H9 (cell line): Measurements from ENCODE around the gene UBASH3A. TPM values are rescaled to one million over a fixed set of nuclear protein-coding genes. Genes with fewer than 3 reads are reported as not detected.

Experiments
- DNase-seq: peaks from one replicate; pipeline ENCODE4 v3.0.0-alpha.2; 2017
- H2AFZ ChIP-seq: one replicate; pipeline ENCODE4 v1.6.1; 2013; ENCODE audit warnings: mild to moderate bottlenecking, low read length, control low read depth, moderate library complexity
- H2AK5ac ChIP-seq: 2 replicates; pipeline ENCODE4 v1.6.1; 2013; ENCODE audit warnings: low read length, control low read depth, mixed read lengths; ENCODE audit not compliant: insufficient read length
- H2BK120ac ChIP-seq: one replicate; pipeline ENCODE4 v1.6.1; 2013; ENCODE audit warnings: low read depth, mild to moderate bottlenecking, low read length, control low read depth, inconsistent platforms; ENCODE audit not compliant: poor library complexity, severe bottlenecking
- H2BK12ac ChIP-seq: 2 replicates; pipeline ENCODE4 v1.6.1; 2013; ENCODE audit warnings: low read length, control low read depth, mixed read lengths, low read depth; ENCODE audit not compliant: insufficient read length
- H2BK15ac ChIP-seq: 2 replicates; pipeline ENCODE4 v1.6.1; 2013; ENCODE audit warnings: low read depth, low read length, control low read depth
- H2BK20ac ChIP-seq: one replicate; pipeline ENCODE4 v1.6.1; 2013; ENCODE audit warnings: low read depth, mild to moderate bottlenecking, low read length, control low read depth, inconsistent platforms; ENCODE audit not compliant: poor library complexity, severe bottlenecking
- H2BK5ac ChIP-seq: 2 replicates; pipeline ENCODE4 v1.6.1; 2013; ENCODE audit warnings: low read length, control low read depth, mixed read lengths; ENCODE audit not compliant: insufficient read length
- H3K14ac ChIP-seq: 2 replicates; pipeline ENCODE4 v1.6.1; 2013; ENCODE audit warnings: low read length, control low read depth; ENCODE audit not compliant: insufficient read depth
- H3K18ac ChIP-seq: 2 replicates; pipeline ENCODE4 v1.6.1; 2013; ENCODE audit warnings: low read depth, mild to moderate bottlenecking, mixed read lengths, low read length, control low read depth; ENCODE audit not compliant: insufficient read length
- H3K23ac ChIP-seq: 2 replicates; pipeline ENCODE4 v1.6.1; 2013; ENCODE audit warnings: low read length, control low read depth, mixed read lengths, low read depth; ENCODE audit not compliant: insufficient read length
- H3K23me2 ChIP-seq: 2 replicates; pipeline ENCODE4 v1.6.1; 2013; ENCODE audit warnings: low read depth, mild to moderate bottlenecking, mixed read lengths, low read length, control low read depth; ENCODE audit not compliant: insufficient read length, poor library complexity, severe bottlenecking
- H3K27ac ChIP-seq: 2 replicates; pipeline ENCODE4 v1.5.1; 2013; ENCODE audit warnings: low read length, control low read depth, mixed read lengths, low read depth; ENCODE audit not compliant: insufficient read length
- H3K27me3 ChIP-seq: 2 replicates; pipeline ENCODE4 v1.6.1; 2013; ENCODE audit warnings: low read length, control low read depth, inconsistent platforms; ENCODE audit not compliant: insufficient read depth
- H3K4ac ChIP-seq: 2 replicates; pipeline ENCODE4 v1.6.1; 2013; ENCODE audit warnings: low read depth, mild to moderate bottlenecking, control low read depth, inconsistent platforms, low read length, moderate library complexity
- H3K4me1 ChIP-seq: 2 replicates; pipeline ENCODE4 v1.6.1; 2013; ENCODE audit warnings: low read length, control low read depth, inconsistent platforms; ENCODE audit not compliant: insufficient read depth
- H3K4me2 ChIP-seq: 2 replicates; pipeline ENCODE4 v1.6.1; 2013; ENCODE audit warnings: low read length, control low read depth, mixed read lengths; ENCODE audit not compliant: insufficient read length, insufficient read depth
- H3K56ac ChIP-seq: 2 replicates; pipeline ENCODE4 v1.6.1; 2013; ENCODE audit warnings: low read depth, mild to moderate bottlenecking, mixed read lengths, low read length, control low read depth; ENCODE audit not compliant: insufficient read length
- H3K79me1 ChIP-seq: 2 replicates; pipeline ENCODE4 v1.6.1; 2013; ENCODE audit warnings: low read depth, mild to moderate bottlenecking, moderate library complexity, low read length, control low read depth, inconsistent platforms; ENCODE audit not compliant: insufficient read depth, poor library complexity, severe bottlenecking
- H3K79me2 ChIP-seq: 2 replicates; pipeline ENCODE4 v1.6.1; 2013; ENCODE audit warnings: low read length, control low read depth, inconsistent platforms; ENCODE audit not compliant: insufficient read depth
- H3K9ac ChIP-seq: 2 replicates; pipeline ENCODE4 v1.6.1; 2013; ENCODE audit warnings: low read length, control low read depth, mixed read lengths; ENCODE audit not compliant: insufficient read length; ENCODE audit errors: extremely low read depth
- H3K9me3 ChIP-seq: one replicate; pipeline ENCODE4 v1.6.1; 2013; ENCODE audit warnings: low read depth, low read length, inconsistent platforms; ENCODE audit not compliant: control insufficient read depth
- H3T11ph ChIP-seq: one replicate; pipeline ENCODE4 v1.6.1; 2013; ENCODE audit warnings: mild to moderate bottlenecking, low read length, control low read depth, inconsistent platforms
- H4K20me1 ChIP-seq: one replicate; pipeline ENCODE4 v1.6.1; 2013; ENCODE audit not compliant: control insufficient read depth, insufficient read length, insufficient read depth
- H4K5ac ChIP-seq: 2 replicates; pipeline ENCODE4 v1.6.1; 2013; ENCODE audit warnings: low read depth, mild to moderate bottlenecking, mixed read lengths, low read length, control low read depth; ENCODE audit not compliant: insufficient read length
- H4K8ac ChIP-seq: replicated peaks from 2 replicates; pipeline ENCODE4 v1.6.1; 2013; ENCODE audit warnings: low read length, control low read depth, mixed read lengths, low read depth; ENCODE audit not compliant: insufficient read length
- H4K91ac ChIP-seq: 2 replicates; pipeline ENCODE4 v1.6.1; 2013; ENCODE audit warnings: low read depth, mild to moderate bottlenecking, moderate library complexity, mixed read lengths, low read length, control low read depth; ENCODE audit not compliant: insufficient read length
- H3K27ac Mint-ChIP-seq, 3 experiments: 2 replicates in 2 of 3; 3 replicates in 1 of 3; pipeline ENCODE4 v1.8.0; 2020 to 2021; ENCODE audit warnings: mixed read lengths in 3 of 3, mild to moderate bottlenecking in 1 of 3, moderate library complexity in 1 of 3
- H3K27me3 Mint-ChIP-seq: 2 replicates; pipeline ENCODE4 v1.8.0; 2021; ENCODE audit warnings: low read depth, mild to moderate bottlenecking, moderate library complexity, mixed read lengths
- H3K36me3 Mint-ChIP-seq, 3 experiments: 2 replicates in 2 of 3; 3 replicates in 1 of 3; pipeline ENCODE4 v1.8.0; 2020 to 2021; ENCODE audit warnings: low read depth in 3 of 3, mixed read lengths in 3 of 3; ENCODE audit not compliant: insufficient read depth in 1 of 3
- H3K4me1 Mint-ChIP-seq, 2 experiments: 2 replicates each; pipeline ENCODE4 v1.8.0; 2020; ENCODE audit warnings: mixed read lengths in 2 of 2
- H3K4me3 Mint-ChIP-seq, 2 experiments: 2 replicates in 1 of 2; 3 replicates in 1 of 2; pipeline ENCODE4 v1.8.0; 2020 to 2021; ENCODE audit warnings: mild to moderate bottlenecking in 2 of 2, mixed read lengths in 2 of 2, moderate library complexity in 1 of 2
- H3K9me3 Mint-ChIP-seq, 2 experiments: 2 replicates in 1 of 2; 3 replicates in 1 of 2; pipeline ENCODE4 v1.8.0; 2020; ENCODE audit warnings: mild to moderate bottlenecking in 2 of 2, mixed read lengths in 2 of 2, moderate library complexity in 1 of 2
- WGBS: extraction: QIAGEN DNeasy Blood & Tissue Kit; methylation state at CpG from one replicate; pipeline ENCODE4 v1.1.7; 2013; ENCODE audit warnings: missing lambda C conversion rate, low lambda C conversion rate, mixed read lengths; ENCODE audit not compliant: insufficient read length; ENCODE audit errors: extremely low coverage; 5-methylcytosine and 5-hydroxymethylcytosine counted together
- total RNA-seq: library from RNA; stranded (reverse); gene quantifications from 2 replicates; pipeline ENCODE4 v1.2.1, GENCODE V29; 2021
- TF ChIP-seq, protein P1 (sequence below): fragments of 200-600 bp; sonication (generic); conservative IDR thresholded peaks from 3 replicates; pipeline ENCODE4 v1.8.0; 2021; ENCODE audit warnings: antibody characterized with exemption, mild to moderate bottlenecking

UBASH3A gene
- total RNA-seq, 1 experiment from 2014 or later: not detected

DNA sequence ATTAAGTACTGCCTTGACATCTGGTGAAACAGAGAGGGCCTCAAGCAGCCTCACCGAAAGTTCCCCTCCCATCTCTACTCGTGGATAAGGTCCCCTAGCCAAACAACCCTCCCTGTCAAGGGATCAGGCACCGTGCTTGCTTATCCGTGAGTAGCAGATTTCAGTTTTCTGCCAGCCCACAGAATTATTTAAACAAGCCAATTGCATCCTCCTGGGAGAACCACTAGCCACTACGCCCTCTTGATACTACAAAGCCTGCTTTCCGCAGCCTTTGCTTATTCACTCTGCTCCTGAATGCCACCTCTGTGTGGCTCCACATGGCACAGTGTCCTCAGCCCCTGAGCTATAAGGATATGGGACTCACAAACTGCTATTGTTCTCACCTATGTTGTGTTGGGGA, 47.1 kb upstream of the UBASH3A start:
- H4K5ac ChIP-seq: no peak overlapping the region
- no peak overlapping the region for H2AK5ac ChIP-seq
- no peak overlapping the region for H2BK20ac ChIP-seq
- peaks cover 5 to 6% of the 10 kb centered on the region in 2 experiments; a peak in 2 of 4 replicates for H3K4me1 Mint-ChIP-seq
- no peak overlapping the region for H3T11ph ChIP-seq
- no peak overlapping the region for H2BK12ac ChIP-seq
- H4K20me1 ChIP-seq: no peaks in the 10 kb centered on the region
- no peak overlapping the region for H3K27ac ChIP-seq
- H3K79me1 ChIP-seq: no peaks in the 10 kb centered on the region
- no peak overlapping the region for H4K91ac ChIP-seq
- peaks cover 3 to 5% (median 4%) of the 10 kb centered on the region in 3 experiments; a peak in 6 of 7 replicates for H3K36me3 Mint-ChIP-seq
- H3K27ac Mint-ChIP-seq: no peak overlapping the region
- WGBS: no CpG with 5 or more reads among the region's 6 CpGs
- H2BK5ac ChIP-seq: no peak overlapping the region
- H3K4me3 Mint-ChIP-seq: no peak overlapping the region
- H3K4ac ChIP-seq: no peak overlapping the region
- H3K56ac ChIP-seq: no peak overlapping the region
- no peak overlapping the region for H2BK15ac ChIP-seq
- H3K4me1 ChIP-seq: no peaks in the 10 kb centered on the region
- no peak overlapping the region for H3K9ac ChIP-seq
- no peaks in the 10 kb centered on the region for H3K9me3 ChIP-seq
- H3K27me3 ChIP-seq: no peaks in the 10 kb centered on the region
- no peak overlapping the region for H3K14ac ChIP-seq
- no peaks in the 10 kb centered on the region for H3K79me2 ChIP-seq
- H3K18ac ChIP-seq: no peak overlapping the region
- no peak overlapping the region for H2AFZ ChIP-seq
- peaks cover 9 to 18% of the 10 kb centered on the region in 2 experiments for H3K9me3 Mint-ChIP-seq
- no peak overlapping the region for H2BK120ac ChIP-seq
- no peak overlapping the region for H3K4me2 ChIP-seq
- no peak overlapping the region for H3K23ac ChIP-seq
- no peak for DNase-seq
- TF ChIP-seq, protein P1, sequence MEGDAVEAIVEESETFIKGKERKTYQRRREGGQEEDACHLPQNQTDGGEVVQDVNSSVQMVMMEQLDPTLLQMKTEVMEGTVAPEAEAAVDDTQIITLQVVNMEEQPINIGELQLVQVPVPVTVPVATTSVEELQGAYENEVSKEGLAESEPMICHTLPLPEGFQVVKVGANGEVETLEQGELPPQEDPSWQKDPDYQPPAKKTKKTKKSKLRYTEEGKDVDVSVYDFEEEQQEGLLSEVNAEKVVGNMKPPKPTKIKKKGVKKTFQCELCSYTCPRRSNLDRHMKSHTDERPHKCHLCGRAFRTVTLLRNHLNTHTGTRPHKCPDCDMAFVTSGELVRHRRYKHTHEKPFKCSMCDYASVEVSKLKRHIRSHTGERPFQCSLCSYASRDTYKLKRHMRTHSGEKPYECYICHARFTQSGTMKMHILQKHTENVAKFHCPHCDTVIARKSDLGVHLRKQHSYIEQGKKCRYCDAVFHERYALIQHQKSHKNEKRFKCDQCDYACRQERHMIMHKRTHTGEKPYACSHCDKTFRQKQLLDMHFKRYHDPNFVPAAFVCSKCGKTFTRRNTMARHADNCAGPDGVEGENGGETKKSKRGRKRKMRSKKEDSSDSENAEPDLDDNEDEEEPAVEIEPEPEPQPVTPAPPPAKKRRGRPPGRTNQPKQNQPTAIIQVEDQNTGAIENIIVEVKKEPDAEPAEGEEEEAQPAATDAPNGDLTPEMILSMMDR: no peak
- no peaks in the 10 kb centered on the region for H3K23me2 ChIP-seq
- no peak overlapping the region for H4K8ac ChIP-seq
- H3K27me3 Mint-ChIP-seq: peaks cover 2% of the 10 kb centered on the region
